Lower leg skin (tissue), 3 donors: ENCODE measurements around the gene DQX1.

Experiments used
- POLR2A ChIP-seq, 2 donors: fragments of 450-650 bp; IDR thresholded peaks; one replicate each; pipeline ENCODE4 v1.6.1; 2016 to 2017; ENCODE audit warnings: antibody characterized with exemption in 2 of 2, mild to moderate bottlenecking in 1 of 2, moderate library complexity in 1 of 2
- TF ChIP-seq, protein P1 (sequence below), 3 donors: fragments of 450-650 bp; IDR thresholded peaks; one replicate each; pipeline ENCODE4 v1.5.1; 2016; ENCODE audit warnings: antibody characterized with exemption in 3 of 3, mild to moderate bottlenecking in 3 of 3, moderate library complexity in 2 of 3

DNA sequence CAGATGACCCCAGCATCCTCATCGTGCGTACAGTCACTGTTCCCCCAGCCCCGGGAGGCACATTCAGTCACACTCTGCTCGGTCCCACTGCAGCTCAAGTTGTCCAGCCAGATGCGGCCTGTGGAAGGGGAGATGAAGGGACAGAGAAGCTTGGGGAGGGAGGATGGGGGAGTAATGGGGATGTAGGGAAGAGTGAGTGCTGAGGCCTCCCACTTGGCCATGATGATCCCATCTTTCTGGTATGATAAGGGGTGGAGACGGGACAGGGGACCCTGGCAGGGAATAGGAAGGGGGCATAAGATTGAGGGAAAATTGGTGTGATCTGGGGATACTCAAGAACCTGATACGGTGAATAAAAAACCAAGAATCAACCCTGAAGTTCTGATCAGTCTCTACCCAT, 24.2 kb upstream of the DQX1 start:
- TF ChIP-seq, protein P1, sequence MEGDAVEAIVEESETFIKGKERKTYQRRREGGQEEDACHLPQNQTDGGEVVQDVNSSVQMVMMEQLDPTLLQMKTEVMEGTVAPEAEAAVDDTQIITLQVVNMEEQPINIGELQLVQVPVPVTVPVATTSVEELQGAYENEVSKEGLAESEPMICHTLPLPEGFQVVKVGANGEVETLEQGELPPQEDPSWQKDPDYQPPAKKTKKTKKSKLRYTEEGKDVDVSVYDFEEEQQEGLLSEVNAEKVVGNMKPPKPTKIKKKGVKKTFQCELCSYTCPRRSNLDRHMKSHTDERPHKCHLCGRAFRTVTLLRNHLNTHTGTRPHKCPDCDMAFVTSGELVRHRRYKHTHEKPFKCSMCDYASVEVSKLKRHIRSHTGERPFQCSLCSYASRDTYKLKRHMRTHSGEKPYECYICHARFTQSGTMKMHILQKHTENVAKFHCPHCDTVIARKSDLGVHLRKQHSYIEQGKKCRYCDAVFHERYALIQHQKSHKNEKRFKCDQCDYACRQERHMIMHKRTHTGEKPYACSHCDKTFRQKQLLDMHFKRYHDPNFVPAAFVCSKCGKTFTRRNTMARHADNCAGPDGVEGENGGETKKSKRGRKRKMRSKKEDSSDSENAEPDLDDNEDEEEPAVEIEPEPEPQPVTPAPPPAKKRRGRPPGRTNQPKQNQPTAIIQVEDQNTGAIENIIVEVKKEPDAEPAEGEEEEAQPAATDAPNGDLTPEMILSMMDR (IDR thresholded peaks at IDR 0.05) = no peak
- TF ChIP-seq POLR2A (IDR thresholded peaks at IDR 0.05) = no peak
